ENCODE data around the gene SPON1. TPM values are rescaled to one million over a fixed set of nuclear protein-coding genes. Genes with fewer than 3 reads are reported as not detected.
"Not testable (repeated sequence)": the region's sequence is repeated elsewhere in the genome, so short reads cannot be mapped to it uniquely, and the experiment has no call there.

SPON1 gene
- total RNA-seq, 2 experiments from 2014 or later, result 0.08 to 0.36 TPM

DNA sequence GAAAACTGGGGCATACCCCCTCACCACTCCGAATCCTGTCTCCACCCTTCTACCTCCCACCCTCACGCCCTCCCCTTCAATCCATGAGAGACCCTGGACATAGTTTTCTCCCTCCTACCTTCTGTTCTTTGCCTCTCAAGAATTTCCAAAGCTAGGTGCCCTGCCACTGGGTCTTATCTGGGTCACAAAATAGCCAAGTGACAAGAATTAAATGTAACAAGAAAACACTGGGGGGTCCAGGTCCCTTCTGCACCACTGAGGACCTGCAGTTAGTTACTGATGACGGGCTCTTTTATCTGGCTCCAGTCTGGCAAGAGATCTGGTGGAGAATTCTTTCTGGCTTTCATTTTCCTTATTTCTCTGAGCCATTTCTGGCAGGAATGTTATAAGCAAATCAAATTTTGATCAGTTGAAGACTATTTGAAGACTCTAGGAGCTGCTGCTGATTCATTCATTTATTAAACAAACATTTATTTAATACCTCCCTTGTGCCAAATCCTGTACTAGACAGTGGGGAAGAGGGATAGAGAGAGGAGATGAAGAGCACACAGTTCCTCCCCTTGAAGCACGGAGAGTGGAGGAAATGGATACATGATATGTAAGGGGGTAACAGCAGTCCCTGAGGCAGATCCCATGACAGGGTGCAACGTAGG lies 261.2 kb downstream of the SPON1 start:
- ChIA-PET POLR2A (no interaction called here), CTCF (no interaction called here)

DNA sequence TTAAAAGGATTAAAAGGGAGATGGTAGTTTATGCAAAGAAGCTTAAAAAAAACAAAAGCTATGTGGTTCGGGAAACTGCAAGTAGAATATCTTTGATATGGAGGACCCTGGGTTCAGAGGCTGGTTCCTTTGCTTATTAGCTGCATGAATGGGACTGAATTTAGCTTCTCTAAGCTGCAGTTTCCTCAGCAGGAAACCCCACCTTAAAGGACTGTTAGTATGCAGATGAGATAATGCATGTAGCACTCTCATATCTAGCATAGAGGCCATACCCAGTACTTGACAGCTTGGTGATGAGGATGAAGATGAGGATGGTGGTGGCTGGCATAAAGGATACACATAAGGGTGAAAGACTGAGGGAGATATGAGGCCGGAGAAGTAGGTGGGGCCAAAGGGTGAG lies 261.9 kb downstream of the SPON1 start:
- CTCF ChIA-PET, result no interaction called here
- POLR2A ChIA-PET, result no interaction called here

DNA sequence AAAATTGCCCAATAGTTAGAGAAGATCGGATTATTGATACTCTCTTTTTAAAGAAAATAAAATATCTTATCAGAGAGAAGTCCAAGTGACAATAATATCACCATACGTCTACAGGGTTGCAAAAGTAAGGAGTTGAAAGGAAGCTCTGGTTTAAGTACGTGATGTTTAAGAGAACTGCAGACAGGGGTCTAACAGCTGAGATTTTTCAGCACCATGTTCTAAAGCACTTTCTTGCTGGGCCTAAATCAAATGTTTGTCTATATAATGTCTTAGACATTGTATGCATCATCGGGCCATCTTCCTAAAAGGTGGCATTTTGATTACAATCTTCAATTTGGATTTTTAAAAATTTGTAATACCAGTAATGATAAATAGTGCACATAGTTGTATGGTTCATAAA lies 263.1 kb downstream of the SPON1 start:
- ChIA-PET POLR2A (no interaction called here), CTCF (interaction anchor here (0.6 kb wide), 1 partner anchor 299 kb away, joined by 3 read pairs; no protein-coding TSS in a partner anchor)

- ChIA-PET POLR2A (no interaction called here), CTCF (interaction anchor here (0.8 kb wide), 1 partner anchor 760 kb away, joined by 3 read pairs; no protein-coding TSS in a partner anchor)
Measured at GRCh38 chr11:14228356-14228755, 265.8 kb downstream of the SPON1 start.

DNA sequence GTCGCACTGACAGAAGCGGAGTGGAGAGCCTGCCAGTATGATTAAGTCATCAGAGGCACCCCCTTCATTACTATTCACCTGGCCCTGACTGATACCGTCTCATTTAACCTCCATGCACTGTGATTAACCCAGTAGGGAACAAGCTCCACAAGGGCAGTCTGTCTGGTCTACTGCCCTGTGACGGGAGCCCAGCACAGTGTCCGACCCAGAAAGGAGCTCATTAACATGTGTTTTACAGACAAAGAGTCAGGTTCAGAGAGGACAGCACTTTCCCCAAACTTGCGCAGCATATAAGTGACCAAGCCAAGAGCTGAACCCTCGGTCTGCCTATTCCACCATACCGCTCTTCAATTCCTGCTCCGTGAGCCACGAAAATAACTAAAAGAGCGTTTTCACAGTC lies 266.9 kb downstream of the SPON1 start:
- POLR2A ChIA-PET, result no interaction called here
- CTCF ChIA-PET, result interaction anchor here (0.8 kb wide), 1 partner anchor 761 kb away, joined by 3 read pairs; no protein-coding TSS in a partner anchor

DNA sequence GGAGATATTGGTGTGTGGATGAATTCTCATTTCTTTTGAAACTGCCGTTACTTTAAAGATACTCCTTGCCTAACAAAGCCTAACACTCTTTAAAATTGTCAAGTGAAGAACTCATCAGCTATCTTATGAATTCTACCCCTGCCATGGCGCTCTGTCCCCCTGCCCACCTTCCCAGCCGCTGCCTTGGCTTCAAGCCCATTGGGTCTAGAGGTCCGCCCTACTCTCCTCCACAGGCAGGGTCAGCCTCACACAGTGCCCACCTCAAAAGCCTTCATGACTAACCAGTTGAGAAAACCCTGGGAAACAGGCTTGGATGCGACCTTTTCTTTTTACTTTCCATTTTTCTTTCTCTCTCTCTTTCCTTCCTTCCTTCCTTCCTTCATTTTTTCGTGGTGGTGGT lies 267.9 kb downstream of the SPON1 start:
- CTCF ChIA-PET, result no interaction called here

GRCh38 chr11:14232652-14233051 lies 270.1 kb downstream of the SPON1 start:
- ChIA-PET CTCF (no interaction called here), POLR2A (no interaction called here)

More for the DNA sequence above, 267.9 kb downstream of the SPON1 start:
- POLR2A ChIA-PET, result no interaction called here

DNA sequence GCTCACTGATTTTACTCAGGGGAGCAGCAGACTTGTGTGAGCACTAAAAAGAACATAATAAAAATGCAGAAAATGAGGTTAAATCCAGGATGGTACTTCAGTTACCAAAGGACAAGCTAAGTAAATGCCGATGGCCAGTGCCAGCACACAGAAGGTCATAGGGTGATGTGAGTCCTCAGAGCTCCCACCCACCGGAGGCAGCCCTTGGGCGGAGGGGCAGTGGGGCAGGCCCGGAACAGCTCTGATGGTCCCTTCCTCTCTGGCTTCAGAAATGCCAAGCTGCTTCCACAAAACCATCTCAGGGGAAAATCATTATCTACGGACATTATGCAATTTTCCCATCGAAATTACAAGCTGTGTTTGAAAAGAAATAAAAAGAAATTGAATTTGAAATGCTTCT lies 271.9 kb downstream of the SPON1 start:
- CTCF ChIA-PET, result no interaction called here
- POLR2A ChIA-PET, result no interaction called here

GRCh38 chr11:14235701-14236100 lies 273.2 kb downstream of the SPON1 start:
- POLR2A ChIA-PET, result no interaction called here
- CTCF ChIA-PET, result no interaction called here

- ChIA-PET POLR2A (no interaction called here), CTCF (interaction anchor here (0.6 kb wide), 1 partner anchor 91 kb away, joined by 3 read pairs; no protein-coding TSS in a partner anchor)
Measured at GRCh38 chr11:14237444-14237961, 275.0 kb downstream of the SPON1 start.

DNA sequence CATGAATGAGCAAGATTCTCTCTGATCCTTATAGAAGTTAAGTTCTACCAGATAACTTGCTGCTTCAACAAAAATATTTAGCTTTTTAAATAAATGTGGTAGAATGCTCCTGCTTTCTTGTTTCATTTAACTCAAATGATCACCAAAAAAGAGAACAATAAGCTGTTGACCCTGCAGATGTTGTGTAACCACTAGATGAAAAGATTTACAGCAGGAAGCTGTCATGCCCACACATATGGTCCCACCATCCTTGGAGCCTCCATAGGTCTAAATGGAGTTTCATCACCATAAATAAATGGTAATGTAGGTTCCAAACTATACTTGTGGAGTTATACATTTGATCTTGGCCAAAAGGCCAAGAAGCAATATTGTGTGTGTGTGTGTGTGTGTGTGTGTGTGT lies 277.7 kb downstream of the SPON1 start:
- POLR2A ChIA-PET, result no interaction called here
- CTCF ChIA-PET, result no interaction called here

DNA sequence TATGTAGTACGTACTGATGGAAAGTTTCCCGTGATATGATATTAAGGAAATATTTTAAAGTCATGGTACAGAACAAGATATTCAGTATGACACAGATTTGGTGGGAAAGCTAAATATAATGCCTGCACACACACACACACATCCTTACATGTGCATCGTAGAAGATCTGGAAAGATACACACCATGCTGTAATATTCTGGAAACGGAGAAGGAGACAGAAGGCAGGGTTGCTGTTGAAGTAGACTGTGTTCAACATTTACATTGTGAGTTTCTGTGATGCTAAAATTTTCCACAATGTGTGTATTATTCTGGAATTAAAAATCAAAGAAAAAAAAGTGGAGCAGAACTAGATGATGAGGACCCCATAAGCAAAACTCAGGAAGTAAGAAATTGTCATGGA lies 278.4 kb downstream of the SPON1 start:
- CTCF ChIA-PET, result no interaction called here
- POLR2A ChIA-PET, result no interaction called here

GRCh38 chr11:14242187-14242586 lies 279.7 kb downstream of the SPON1 start:
- ChIA-PET POLR2A (no interaction called here), CTCF (no interaction called here)

DNA sequence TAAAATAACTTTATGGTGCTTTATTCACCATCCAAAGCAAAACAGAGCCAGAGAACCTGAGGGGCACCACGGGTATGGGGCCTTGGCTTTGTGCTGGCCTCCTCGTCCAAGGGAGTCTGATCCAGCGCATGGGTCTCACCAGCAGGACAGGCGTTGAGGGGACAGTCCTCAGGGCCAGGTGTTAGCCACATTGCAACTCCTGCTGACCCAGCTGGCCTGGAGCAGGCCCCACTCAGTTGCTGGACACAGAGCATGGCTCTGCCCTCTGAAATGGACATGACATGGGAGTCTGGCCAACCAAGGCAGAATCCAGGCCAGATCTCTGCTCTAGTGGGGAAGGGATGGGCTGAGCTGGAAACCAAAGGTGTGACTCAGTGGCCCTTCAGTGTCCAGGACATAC lies 280.2 kb downstream of the SPON1 start:
- CTCF ChIA-PET, result no interaction called here

DNA sequence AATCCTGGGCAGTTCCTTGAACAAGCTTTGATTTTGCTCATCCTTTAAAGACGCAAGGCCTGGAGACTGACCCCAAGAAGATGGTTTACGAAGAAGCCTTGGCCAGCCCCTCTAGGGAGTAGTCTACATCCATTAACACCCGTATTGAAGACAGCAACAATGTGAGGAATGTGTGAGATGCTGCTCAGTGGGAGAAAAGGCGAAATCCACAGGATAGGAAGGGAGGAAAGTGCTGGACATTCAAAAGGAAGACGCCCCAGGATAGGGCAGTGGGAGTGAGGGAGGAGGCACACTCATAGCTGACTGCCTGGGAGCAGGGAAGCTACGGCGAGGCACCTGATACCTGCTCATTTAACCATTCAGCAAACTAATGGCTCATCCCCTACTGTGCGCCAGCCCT lies 282.4 kb downstream of the SPON1 start:
- ChIA-PET POLR2A (no interaction called here), CTCF (no interaction called here)

More for the DNA sequence above, 280.2 kb downstream of the SPON1 start:
- POLR2A ChIA-PET, result no interaction called here

GRCh38 chr11:14245444-14245843 lies 282.9 kb downstream of the SPON1 start:
- ChIA-PET CTCF (no interaction called here), POLR2A (no interaction called here)

GRCh38 chr11:14248580-14248981 lies 286.1 kb downstream of the SPON1 start:
- POLR2A ChIA-PET, result no interaction called here
- CTCF ChIA-PET, result interaction anchor here (0.9 to 1.3 kb wide), 3 partner anchors 287 to 476 kb away, joined by 3 to 6 read pairs (median 3); no protein-coding TSS in a partner anchor

DNA sequence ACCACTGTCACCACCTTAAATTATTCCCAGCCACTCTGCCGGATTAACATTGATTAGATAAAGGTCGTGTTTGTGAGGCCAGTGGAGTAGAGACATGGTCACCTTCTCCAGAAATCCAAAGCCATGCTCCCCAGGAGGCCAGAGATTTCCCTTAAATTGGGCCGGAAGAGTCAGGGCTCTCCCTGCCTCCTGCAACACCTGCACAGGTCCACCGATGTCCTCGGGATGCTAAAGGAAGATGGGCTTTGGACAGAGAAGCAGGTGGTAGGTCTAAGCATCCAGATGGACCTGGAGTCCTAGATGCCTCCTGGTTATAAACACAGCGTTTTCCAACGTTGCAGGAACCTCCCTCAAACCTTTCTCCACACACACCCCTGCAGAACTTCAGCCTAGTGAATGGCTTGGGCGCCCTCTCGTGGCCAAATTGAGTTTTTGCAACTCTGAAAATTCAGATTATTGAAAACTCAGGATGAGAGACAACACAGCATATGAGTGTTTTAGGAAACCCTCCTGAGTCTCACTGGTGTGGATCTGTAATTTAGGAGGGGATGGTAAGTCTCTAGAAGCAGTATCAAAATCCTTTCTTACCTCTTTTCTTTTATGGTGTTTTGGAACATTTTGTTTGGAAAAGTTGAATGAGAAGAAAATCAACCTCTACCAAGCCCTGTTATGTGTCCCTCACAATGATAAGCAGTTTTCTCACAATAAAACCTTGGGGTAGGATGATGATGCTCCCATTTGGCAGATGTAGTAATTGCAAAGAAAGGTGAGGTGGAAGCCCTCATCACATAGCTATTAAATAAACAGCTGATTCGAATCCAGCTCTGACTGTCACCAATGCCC lies 286.8 kb downstream of the SPON1 start:
- CTCF ChIA-PET, result interaction anchor here (0.9 kb wide), 1 partner anchor 288 kb away, joined by 3 read pairs; no protein-coding TSS in a partner anchor
- POLR2A ChIA-PET, result no interaction called here

DNA sequence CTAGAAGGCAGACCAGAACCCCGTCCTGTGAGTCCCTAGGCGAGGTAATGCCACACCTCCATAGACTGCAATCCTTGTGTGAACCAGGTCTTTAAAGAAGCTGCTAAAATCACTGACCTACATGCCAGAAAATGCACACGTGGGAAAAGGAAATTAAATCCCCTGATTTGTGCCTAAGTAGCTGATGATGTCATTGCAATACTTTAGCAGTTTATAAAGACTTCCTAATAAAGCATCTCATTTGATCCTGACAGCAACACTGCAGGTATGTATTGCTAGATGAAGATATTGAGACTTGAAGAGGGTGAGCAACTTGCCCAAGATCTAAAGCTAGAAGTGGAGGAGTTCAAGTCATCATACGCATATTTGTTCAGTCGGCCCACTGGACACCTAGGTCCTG lies 289.2 kb downstream of the SPON1 start:
- CTCF ChIA-PET, result interaction anchor here (1.5 kb wide), 1 partner anchor 103 kb away, joined by 3 read pairs; no protein-coding TSS in a partner anchor
- POLR2A ChIA-PET, result no interaction called here

DNA sequence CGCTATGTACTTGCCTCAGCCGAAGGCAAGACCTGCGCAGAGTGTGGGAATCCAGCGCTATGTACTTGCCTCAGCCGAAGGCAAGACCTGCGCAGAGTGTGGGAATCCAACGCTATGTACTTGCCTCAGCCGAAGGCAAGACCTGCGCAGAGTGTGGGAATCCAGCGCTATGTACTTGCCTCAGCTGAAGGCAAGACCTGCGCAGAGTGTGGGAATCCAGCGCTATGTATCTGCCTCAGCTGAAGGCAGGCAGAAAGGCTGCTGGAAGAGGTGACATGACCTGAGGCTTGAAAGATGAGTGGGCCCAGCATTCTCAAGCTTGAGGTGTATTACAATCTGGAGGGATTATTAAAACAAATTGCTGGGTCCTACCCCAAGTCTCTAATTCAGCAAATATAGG lies 290.0 kb downstream of the SPON1 start:
- CTCF ChIA-PET, result interaction anchor here (1.5 kb wide), 1 partner anchor 103 kb away, joined by 3 read pairs; no protein-coding TSS in a partner anchor
- POLR2A ChIA-PET, result not testable (repeated sequence)

DNA sequence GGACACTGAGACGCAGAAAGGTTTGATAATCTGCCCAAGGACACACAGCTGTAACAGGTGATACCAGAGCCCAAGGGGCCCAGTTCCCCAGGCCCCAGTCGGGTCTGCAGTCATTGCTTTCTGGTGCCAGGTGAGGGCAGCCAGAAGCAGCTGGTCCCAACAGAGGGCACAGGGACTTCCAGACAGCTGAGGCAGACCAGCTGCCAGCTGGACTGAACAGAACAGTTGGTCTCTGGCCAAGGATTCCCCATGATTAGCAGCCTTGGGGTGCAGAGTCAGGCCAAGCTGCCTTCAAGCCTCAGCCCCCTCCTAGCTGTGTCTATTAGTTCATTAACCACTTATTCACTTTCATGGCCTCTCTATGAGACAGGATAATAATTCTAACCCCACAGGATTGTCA lies 290.9 kb downstream of the SPON1 start:
- ChIA-PET CTCF (no interaction called here), POLR2A (no interaction called here)

Measured in activated CD8-positive, alpha-beta memory T cell treated with anti-CD3 and anti-CD28 coated beads for 36 hours (primary cell).